Activated CD8-positive, alpha-beta memory T cell treated with anti-CD3 and anti-CD28 coated beads, Interleukin-2, amount 50 U/mL, for 24 hours (primary cell): ENCODE measurements around the gene SERGEF.

Experiments
- DNase-seq: peaks from one replicate; pipeline ENCODE4 v3.0.0-alpha.2; 2020; ENCODE audit errors: extremely low read depth

SERGEF gene

GRCh38 chr11:18012906-18013781 lies at the start of gene SERGEF:
Gene SERGEF (minus strand): TSS chr11:18013047. CDS start chr11:18013010, 37 bp downstream.
- peak; percentile 81 for DNase-seq

GRCh38 chr11:18061351-18061750 lies 48.5 kb upstream of the SERGEF start:
- DNase-seq, result no peak

GRCh38 chr11:18056561-18057181 lies 43.8 kb upstream of the SERGEF start:
- no peak for DNase-seq

GRCh38 chr11:18054511-18055103 lies 41.8 kb upstream of the SERGEF start:
- DNase-seq, result no peak

GRCh38 chr11:18050848-18051247 lies 38.0 kb upstream of the SERGEF start:
- DNase-seq, result no peak

- no peak for DNase-seq
These were observed 33.4 kb upstream of the SERGEF start, which contains the start of gene TPH1 for GRCh38 chr11:18046116-18046777. Gene TPH1 (minus strand): TSS chr11:18046269. CDS start chr11:18040762, 5,507 bp downstream.

- DNase-seq, result no peak
These were observed 23.6 kb upstream of the SERGEF start for GRCh38 chr11:18036456-18036855.

GRCh38 chr11:18027475-18027874 lies 14.6 kb upstream of the SERGEF start:
- no peak for DNase-seq

- no peak for DNase-seq
These were observed 9.6 kb upstream of the SERGEF start for GRCh38 chr11:18022419-18022818.

GRCh38 chr11:18019650-18020049 lies 6.8 kb upstream of the SERGEF start:
- no peak for DNase-seq

- DNase-seq, result no peak
These were observed 3.9 kb upstream of the SERGEF start for GRCh38 chr11:18016789-18017188.

- no peak for DNase-seq
These were observed 2.0 kb upstream of the SERGEF start for GRCh38 chr11:18014876-18015275.

GRCh38 chr11:18013790-18014507 lies 1.1 kb upstream of the SERGEF start:
- no peak for DNase-seq

GRCh38 chr11:18012122-18012905 lies 533 bp downstream of the SERGEF start:
- no peak for DNase-seq

GRCh38 chr11:18011633-18012032 lies 1.2 kb downstream of the SERGEF start:
- DNase-seq, result no peak

GRCh38 chr11:18010977-18011586 lies 1.8 kb downstream of the SERGEF start:
- no peak for DNase-seq

GRCh38 chr11:18010121-18010670 lies 2.7 kb downstream of the SERGEF start:
- no peak for DNase-seq

- DNase-seq, result no peak
These were observed 7.3 kb downstream of the SERGEF start for GRCh38 chr11:18005376-18006129.

- DNase-seq, result no peak
These were observed 11.7 kb downstream of the SERGEF start for GRCh38 chr11:18001191-18001590.
